Endometrial microvascular endothelial cells (primary cell): Measurements from ENCODE around the gene SERPINA7. TPM values are rescaled to one million over a fixed set of nuclear protein-coding genes. Genes with fewer than 3 reads are reported as not detected.

Source experiments
- total RNA-seq: library from RNA; depleted of rRNA; stranded (reverse); fragments of >200 nt; gene quantifications from one replicate; pipeline ENCODE4 v1.2.3, GENCODE V29; 2015; ENCODE audit errors: inconsistent ontology term

Gene SERPINA7
- total RNA-seq, 1 donor from 2014 or later, result not detected

Other genes starting within 250 kb of the SERPINA7 start
- gene NRK, start 216.2 kb downstream of the SERPINA7 start, total RNA-seq, result not detected
- not detected for gene PWWP3B, start 129.6 kb upstream of the SERPINA7 start, total RNA-seq